HT1080 (cell line): Measurements from ENCODE around the gene SERF2. TPM values are rescaled to one million over a fixed set of nuclear protein-coding genes. Genes with fewer than 3 reads are reported as not detected.

ENCODE experiments used
- DNase-seq: peaks from one replicate; pipeline ENCODE4 v3.0.0-alpha.2; 2015; ENCODE audit warnings: low read depth
- polyA plus RNA-seq, 2 experiments: library from polyadenylated mRNA; depleted of rRNA; stranded (reverse); fragments of >200 nt; gene quantifications; 2 replicates each; pipeline ENCODE4 v1.2.3, GENCODE V29; 2015
- total RNA-seq: library from RNA; depleted of rRNA; stranded (reverse); fragments of >200 nt; shearing (Covaris generic); gene quantifications from 2 replicates; pipeline ENCODE4 v1.2.3, GENCODE V29; 2014; rRNA removed

Gene SERF2
- 319 and 346 TPM in 2 replicates for total RNA-seq
- polyA plus RNA-seq (2015; cell fraction: cytosol; rRNA removed) = 425 and 437 TPM in 2 replicates
- 191 and 197 TPM in 2 replicates for polyA plus RNA-seq (2015; cell fraction: nucleus; rRNA removed)

GRCh38 chr15:43791993-43792760, at the start of gene SERF2:
SERF2 (plus strand) TSS chr15:43792320; CDS start chr15:43792377, 57 bp downstream.
- peak; percentile 99 for DNase-seq

- DNase-seq = peak; percentile 89
These were observed 45.7 kb upstream of the SERF2 start, which contains the start of gene PDIA3 for GRCh38 chr15:43746245-43746902. PDIA3 (plus strand) TSS chr15:43746438; CDS start chr15:43746540, 102 bp downstream.

- DNase-seq = peak; percentile 53
These were observed 45.2 kb upstream of the SERF2 start for GRCh38 chr15:43746903-43747309.

- DNase-seq = peak; percentile 35
These were observed 43.7 kb upstream of the SERF2 start for GRCh38 chr15:43748376-43748775.

GRCh38 chr15:43749690-43750345, 42.3 kb upstream of the SERF2 start:
- no peak for DNase-seq

GRCh38 chr15:43751885-43752284, 40.2 kb upstream of the SERF2 start:
- DNase-seq = no peak

- no peak for DNase-seq
These were observed 29.3 kb upstream of the SERF2 start for GRCh38 chr15:43762824-43763223.

- no peak for DNase-seq
These were observed 28.2 kb upstream of the SERF2 start for GRCh38 chr15:43763819-43764446.

- DNase-seq = peak; percentile 57
These were observed 22.4 kb upstream of the SERF2 start for GRCh38 chr15:43769584-43770228.

GRCh38 chr15:43771816-43772215, 20.3 kb upstream of the SERF2 start:
- no peak for DNase-seq

GRCh38 chr15:43772624-43773023, 19.5 kb upstream of the SERF2 start:
- no peak for DNase-seq

- no peak for DNase-seq
These were observed 18.1 kb upstream of the SERF2 start for GRCh38 chr15:43774062-43774461.

GRCh38 chr15:43775411-43775965, 16.6 kb upstream of the SERF2 start:
- DNase-seq = peak; percentile 64

- no peak for DNase-seq
These were observed 15.9 kb upstream of the SERF2 start for GRCh38 chr15:43776101-43776717.

- DNase-seq = no peak
These were observed 15.3 kb upstream of the SERF2 start, which contains the start of gene ELL3 for GRCh38 chr15:43776718-43777266. ELL3 (minus strand) TSS chr15:43776966; CDS start chr15:43776901, 65 bp downstream.

- DNase-seq = peak; percentile 65
These were observed 14.7 kb upstream of the SERF2 start for GRCh38 chr15:43777267-43777914.

- no peak for DNase-seq
These were observed 13.1 kb upstream of the SERF2 start for GRCh38 chr15:43779016-43779415.

GRCh38 chr15:43789409-43789808, 2.7 kb upstream of the SERF2 start:
- DNase-seq = no peak
